Measurements from ENCODE around the gene CPA2.
A peak's percentile ranks its signal among the peaks of the same experiment; 100 is the strongest.

The CPA2 gene

GRCh38 chr7:130281260-130281659 lies 14.6 kb downstream of the CPA2 start:
- peak; percentile 63 for DNase-seq

GRCh38 chr7:130286881-130287280 lies 20.2 kb downstream of the CPA2 start:
- no peak for DNase-seq

- no peak for DNase-seq
Measured at GRCh38 chr7:130288168-130288567, 21.5 kb downstream of the CPA2 start.

GRCh38 chr7:130288829-130289228 lies 22.2 kb downstream of the CPA2 start:
- no peak for DNase-seq

- no peak for DNase-seq
Measured at GRCh38 chr7:130289478-130289877, 22.8 kb downstream of the CPA2 start.

- DNase-seq, result peak; percentile 54
Measured at GRCh38 chr7:130290745-130291144, 24.1 kb downstream of the CPA2 start.

- DNase-seq, result peak; percentile 99
Measured at GRCh38 chr7:130292682-130293257, 26.1 kb downstream of the CPA2 start, which contains the start of gene CPA4. TSS of gene CPA4 (plus strand) at chr7:130293161. CDS start at chr7:130293181, 20 bp downstream.

GRCh38 chr7:130293521-130293920 lies 26.9 kb downstream of the CPA2 start:
- no peak for DNase-seq

GRCh38 chr7:130294314-130294713 lies 27.7 kb downstream of the CPA2 start:
- DNase-seq, result no peak

- DNase-seq, result peak; percentile 43
Measured at GRCh38 chr7:130296221-130296951, 29.7 kb downstream of the CPA2 start.

- peak; percentile 75 for DNase-seq
Measured at GRCh38 chr7:130297628-130298543, 31.2 kb downstream of the CPA2 start.

GRCh38 chr7:130298544-130299326 lies 32.1 kb downstream of the CPA2 start:
- no peak for DNase-seq

- no peak for DNase-seq
Measured at GRCh38 chr7:130299866-130300265, 33.2 kb downstream of the CPA2 start.

GRCh38 chr7:130301501-130302020 lies 34.9 kb downstream of the CPA2 start:
- DNase-seq, result no peak

- DNase-seq, result no peak
Measured at GRCh38 chr7:130302649-130303048, 36.0 kb downstream of the CPA2 start.

- DNase-seq, result no peak
Measured at GRCh38 chr7:130303127-130303526, 36.5 kb downstream of the CPA2 start.

GRCh38 chr7:130303551-130303950 lies 36.9 kb downstream of the CPA2 start:
- no peak for DNase-seq

- DNase-seq, result no peak
Measured at GRCh38 chr7:130303982-130304381, 37.3 kb downstream of the CPA2 start.

- DNase-seq, result no peak
Measured at GRCh38 chr7:130304878-130305277, 38.2 kb downstream of the CPA2 start.

- DNase-seq, result no peak
Measured at GRCh38 chr7:130305433-130306042, 38.9 kb downstream of the CPA2 start.

- DNase-seq, result no peak
Measured at GRCh38 chr7:130309986-130310385, 43.3 kb downstream of the CPA2 start.

- DNase-seq, result no peak
Measured at GRCh38 chr7:130314305-130314704, 47.6 kb downstream of the CPA2 start.

Measured in fibroblast of skin of scalp (primary cell).